Colonic mucosa (tissue), 4 donors: ENCODE results near the gene SP100. TPM values are rescaled to one million over a fixed set of nuclear protein-coding genes. Genes with fewer than 3 reads are reported as not detected.

Source experiments
- DNase-seq: peaks from one replicate; pipeline ENCODE4 v3.0.0-alpha.2; 2020
- H3K27ac ChIP-seq: fragments of 200-600 bp; one replicate; pipeline ENCODE4 v1.8.0; 2021
- H3K27me3 ChIP-seq: fragments of 200-600 bp; one replicate; pipeline ENCODE4 v1.8.0; 2021
- H3K36me3 ChIP-seq: fragments of 200-600 bp; one replicate; pipeline ENCODE4 v1.8.0; 2021
- H3K4me1 ChIP-seq: fragments of 200-600 bp; one replicate; pipeline ENCODE4 v1.8.0; 2021; ENCODE audit warnings: mild to moderate bottlenecking
- H3K4me3 ChIP-seq: fragments of 200-600 bp; one replicate; pipeline ENCODE4 v1.8.0; 2021
- H3K9ac ChIP-seq, 2 donors: one replicate each; pipeline ENCODE4 v1.7.0; 2013; ENCODE audit warnings: control low read depth in 2 of 2, low read depth in 2 of 2, low read length in 2 of 2
- H3K9me3 ChIP-seq: fragments of 200-600 bp; one replicate; pipeline ENCODE4 v1.8.0; 2021
- CTCF ChIP-seq: fragments of 200-600 bp; IDR thresholded peaks from one replicate; pipeline ENCODE4 v1.8.0; 2022; ENCODE audit warnings: antibody characterized with exemption, mild to moderate bottlenecking
- intact Hi-C: fragments of 100-400 bp; cut with DNase I; formaldehyde crosslinking; loops from one replicate; pipeline ENCODE4 v1.14.1; 2022
- total RNA-seq, 2 donors: library from RNA; stranded (reverse); fragmentation: NEBNext Ultra II Directional in 1 of 2; extraction: Animal tissue kit (Norgen Biotek cat#: 25700) in 1 of 2; gene quantifications; one replicate each; pipeline ENCODE4 v1.2.1, GENCODE V29; 2021
- donor health status: healthy.
- donor health status: DM: no; HTN: no; CAD: no.
- donor health status: DM: no; HTN: no; CAD: no.

Gene SP100
- total RNA-seq, 2 donors from 2014 or later, result 35.7 to 53.6 TPM

- Histone ChIP-seq H3K27me3 (no peaks in the 10 kb centered on the region), H3K9ac (no peak overlapping the region), H3K4me3 (no peak overlapping the region), H3K9me3 (no peaks in the 10 kb centered on the region), H3K4me1 (no peaks in the 10 kb centered on the region), H3K27ac (no peak overlapping the region), H3K36me3 (no peaks in the 10 kb centered on the region)
- TF ChIP-seq CTCF, result no peak
- intact Hi-C loops, result no loop called here
- no peak for DNase-seq
These were observed 109.7 kb downstream of the SP100 start for GRCh38 chr2:230525682-230526081.

GRCh38 chr2:230537531-230537976, 121.6 kb downstream of the SP100 start:
- TF ChIP-seq CTCF, result no peak
- no peaks in the 10 kb centered on the region for H3K36me3 ChIP-seq
- no peak for DNase-seq

GRCh38 chr2:230540332-230540731, 124.3 kb downstream of the SP100 start:
- no peak for TF ChIP-seq CTCF
- Histone ChIP-seq H3K36me3 (no peaks in the 10 kb centered on the region), H3K4me1 (no peaks in the 10 kb centered on the region), H3K27ac (no peak overlapping the region), H3K27me3 (no peaks in the 10 kb centered on the region), H3K4me3 (no peak overlapping the region), H3K9me3 (no peaks in the 10 kb centered on the region), H3K9ac (no peak overlapping the region)
- intact Hi-C loops, result no loop called here
- no peak for DNase-seq

More at GRCh38 chr2:230537531-230537976, 121.6 kb downstream of the SP100 start:
- H3K27ac ChIP-seq, result no peak overlapping the region
- H3K4me1 ChIP-seq, result no peaks in the 10 kb centered on the region
- H3K27me3 ChIP-seq, result no peaks in the 10 kb centered on the region
- no peak overlapping the region for H3K4me3 ChIP-seq
- no peak overlapping the region for H3K9ac ChIP-seq
- no peaks in the 10 kb centered on the region for H3K9me3 ChIP-seq
- intact Hi-C loops, result no loop called here

- Histone ChIP-seq H3K27ac (no peak overlapping the region), H3K27me3 (no peaks in the 10 kb centered on the region), H3K36me3 (no peaks in the 10 kb centered on the region), H3K9me3 (no peaks in the 10 kb centered on the region), H3K4me1 (no peaks in the 10 kb centered on the region), H3K9ac (no peak overlapping the region), H3K4me3 (no peak overlapping the region)
- intact Hi-C loops, result no loop called here
- DNase-seq, result no peak
- TF ChIP-seq CTCF, result no peak
These were observed 126.0 kb downstream of the SP100 start for GRCh38 chr2:230541934-230542380.

GRCh38 chr2:230542751-230543150, 126.8 kb downstream of the SP100 start:
- intact Hi-C loops, result no loop called here
- H3K9ac ChIP-seq, result no peak overlapping the region
- no peaks in the 10 kb centered on the region for H3K36me3 ChIP-seq
- no peak for DNase-seq
- no peak for TF ChIP-seq CTCF
- H3K27ac ChIP-seq, result no peak overlapping the region
- no peak overlapping the region for H3K4me3 ChIP-seq
- no peaks in the 10 kb centered on the region for H3K9me3 ChIP-seq
- no peaks in the 10 kb centered on the region for H3K4me1 ChIP-seq
- no peaks in the 10 kb centered on the region for H3K27me3 ChIP-seq

GRCh38 chr2:230552181-230552580, 136.2 kb downstream of the SP100 start:
- Histone ChIP-seq H3K4me3 (no peak overlapping the region), H3K9me3 (no peaks in the 10 kb centered on the region), H3K27me3 (no peaks in the 10 kb centered on the region), H3K36me3 (no peaks in the 10 kb centered on the region), H3K9ac (no peak overlapping the region), H3K4me1 (no peaks in the 10 kb centered on the region), H3K27ac (no peak overlapping the region)
- TF ChIP-seq CTCF, result no peak
- no peak for DNase-seq
- intact Hi-C loops, result no loop called here
